OCI-LY7 (cell line): ENCODE data around the gene PKIB. TPM values are rescaled to one million over a fixed set of nuclear protein-coding genes. Genes with fewer than 3 reads are reported as not detected.
"Not testable (repeated sequence)": the region's sequence is repeated elsewhere in the genome, so short reads cannot be mapped to it uniquely, and the experiment has no call there.

Experiments
- BruUV-seq: library from RNA; stranded (reverse); fragments of 400-500 nt; replicated peaks from 2 replicates; lab custom pipeline; 2021; lab: Mats Ljungman, UMichigan
- CTCF ChIA-PET: fragments of 300-600 bp; sonication (Branson Sonifier 250); formaldehyde crosslinking; loops from one replicate; lab custom pipeline; 2022; ENCODE audit warnings: antibody characterized with exemption; ENCODE audit not compliant: unreplicated experiment; lab: Charles Lee
- POLR2A ChIA-PET: fragments of 300-600 bp; sonication (Branson Sonifier 250); formaldehyde crosslinking; loops from one replicate; lab custom pipeline; 2022; ENCODE audit warnings: antibody characterized with exemption; lab: Charles Lee
- DNase-seq: peaks from one replicate; pipeline ENCODE4 v3.0.0-alpha.2; 2015; ENCODE audit warnings: low spot score
- H2AFZ ChIP-seq: fragments of 200-600 bp; sonication (generic), shearing (Covaris generic); 2 replicates; pipeline ENCODE4 v1.6.1; 2014; ENCODE audit warnings: mild to moderate bottlenecking, antibody characterized with exemption, low read length, moderate library complexity
- H3K27ac ChIP-seq: fragments of 200-600 bp; sonication (generic); 2 replicates; pipeline ENCODE4 v1.5.1; 2014; ENCODE audit warnings: mixed run types, low read depth, mild to moderate bottlenecking, moderate library complexity, low read length, inconsistent platforms; ENCODE audit not compliant: poor library complexity, severe bottlenecking
- H3K36me3 ChIP-seq: fragments of 200-600 bp; sonication (generic); 2 replicates; pipeline ENCODE4 v1.6.1; 2014; ENCODE audit warnings: mild to moderate bottlenecking, antibody characterized with exemption, low read length, moderate library complexity, mixed read lengths; ENCODE audit not compliant: insufficient read depth
- H3K4me1 ChIP-seq: fragments of 200-600 bp; sonication (generic); 2 replicates; pipeline ENCODE4 v1.5.1; 2014; ENCODE audit warnings: mild to moderate bottlenecking, low read length; ENCODE audit not compliant: insufficient read depth, poor library complexity, severe bottlenecking
- H3K4me2 ChIP-seq: fragments of 200-600 bp; sonication (generic); 2 replicates; pipeline ENCODE4 v1.6.1; 2014; ENCODE audit warnings: mild to moderate bottlenecking, low read length
- H3K4me3 ChIP-seq: fragments of 200-600 bp; sonication (generic); 2 replicates; pipeline ENCODE4 v1.5.1; 2014; ENCODE audit warnings: mild to moderate bottlenecking, low read depth, low read length; ENCODE audit not compliant: poor library complexity, severe bottlenecking
- H3K79me2 ChIP-seq: fragments of 200-600 bp; sonication (generic); 2 replicates; pipeline ENCODE4 v1.6.1; 2016; ENCODE audit warnings: low read depth, mild to moderate bottlenecking, low read length, moderate library complexity, mixed read lengths; ENCODE audit not compliant: insufficient read depth
- H3K9me2 ChIP-seq: fragments of 200-600 bp; sonication (generic); 2 replicates; pipeline ENCODE4 v1.6.1; 2016; ENCODE audit warnings: mild to moderate bottlenecking, low read length, mixed read lengths; ENCODE audit not compliant: insufficient read depth
- H3K9me3 ChIP-seq: fragments of 200-600 bp; sonication (generic); 2 replicates; pipeline ENCODE4 v1.6.1; 2014; ENCODE audit warnings: mild to moderate bottlenecking, mixed run types, low read length, mixed read lengths
- H4K20me1 ChIP-seq: fragments of 200-600 bp; sonication (generic); 2 replicates; pipeline ENCODE4 v1.6.1; 2014; ENCODE audit warnings: mild to moderate bottlenecking, antibody characterized with exemption, low read length, moderate library complexity, mixed read lengths; ENCODE audit not compliant: insufficient read depth
- EZH2phosphoT487 ChIP-seq: fragments of 200-600 bp; sonication (generic); IDR thresholded peaks from 2 replicates; pipeline ENCODE4 v1.6.1; 2018; ENCODE audit warnings: low read depth, borderline replicate concordance, mild to moderate bottlenecking, mixed run types, antibody characterized with exemption, low read length, moderate library complexity, mixed read lengths
- intact Hi-C: fragments of 100-400 bp; cut with micrococcal nuclease; formaldehyde crosslinking; loops from one replicate; pipeline ENCODE4 v1.10.0; 2022; ENCODE audit not compliant: unreplicated experiment
- total RNA-seq, 2 experiments: library from RNA; depleted of rRNA in 1 of 2; stranded (reverse); fragments of >200 nt in 1 of 2; shearing (Covaris generic) in 1 of 2; gene quantifications; 2 replicates each; pipeline ENCODE4 v1.2.3, GENCODE V29; 2014 to 2022
- TF ChIP-seq, protein P1 (sequence below): fragments of 200-600 bp; sonication (generic); conservative IDR thresholded peaks from 2 replicates; pipeline ENCODE4 v1.5.1; 2014; ENCODE audit warnings: mild to moderate bottlenecking, antibody characterized with exemption, low read length, moderate library complexity, mixed read lengths

The PKIB gene
- total RNA-seq, 2 experiments from 2014 or later, result 0.46 TPM; not detected in 1

DNA sequence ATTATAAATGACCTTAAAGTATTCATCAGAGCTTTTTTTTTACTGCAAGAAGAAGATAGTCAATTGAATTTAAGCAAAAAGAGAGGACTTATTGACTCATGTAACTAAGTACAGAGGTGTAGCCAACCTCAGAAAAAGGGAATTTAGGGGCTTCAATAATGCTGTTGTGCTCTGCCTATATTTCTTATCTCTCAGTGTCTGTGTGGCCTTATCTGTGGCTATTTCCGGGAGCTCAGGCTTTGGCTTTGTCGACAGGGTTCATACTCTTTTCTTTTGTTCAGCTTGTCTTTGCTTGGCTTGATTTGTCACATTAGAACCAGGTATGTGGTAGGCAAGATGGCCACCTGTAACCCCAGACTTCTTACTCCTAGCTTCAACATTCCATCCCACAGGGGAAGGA lies 130.7 kb downstream of the PKIB start:
- DNase-seq, result no peak
- intact Hi-C loops, result no loop called here
- no peaks in the 10 kb centered on the region for H3K9me3 ChIP-seq
- ChIA-PET POLR2A (no interaction called here), CTCF (no interaction called here)
- no peak overlapping the region for H3K4me2 ChIP-seq
- no peaks in the 10 kb centered on the region for H3K79me2 ChIP-seq
- H2AFZ ChIP-seq, result no peak overlapping the region
- no peaks in the 10 kb centered on the region for H3K9me2 ChIP-seq
- BruUV-seq, result no TSS peak
- H4K20me1 ChIP-seq, result no peaks in the 10 kb centered on the region
- H3K4me1 ChIP-seq, result no peaks in the 10 kb centered on the region
- H3K36me3 ChIP-seq, result no peaks in the 10 kb centered on the region
- no peak overlapping the region for H3K27ac ChIP-seq
- no peak overlapping the region for H3K4me3 ChIP-seq
- TF ChIP-seq EZH2phosphoT487, result no peak
- TF ChIP-seq, protein P1, sequence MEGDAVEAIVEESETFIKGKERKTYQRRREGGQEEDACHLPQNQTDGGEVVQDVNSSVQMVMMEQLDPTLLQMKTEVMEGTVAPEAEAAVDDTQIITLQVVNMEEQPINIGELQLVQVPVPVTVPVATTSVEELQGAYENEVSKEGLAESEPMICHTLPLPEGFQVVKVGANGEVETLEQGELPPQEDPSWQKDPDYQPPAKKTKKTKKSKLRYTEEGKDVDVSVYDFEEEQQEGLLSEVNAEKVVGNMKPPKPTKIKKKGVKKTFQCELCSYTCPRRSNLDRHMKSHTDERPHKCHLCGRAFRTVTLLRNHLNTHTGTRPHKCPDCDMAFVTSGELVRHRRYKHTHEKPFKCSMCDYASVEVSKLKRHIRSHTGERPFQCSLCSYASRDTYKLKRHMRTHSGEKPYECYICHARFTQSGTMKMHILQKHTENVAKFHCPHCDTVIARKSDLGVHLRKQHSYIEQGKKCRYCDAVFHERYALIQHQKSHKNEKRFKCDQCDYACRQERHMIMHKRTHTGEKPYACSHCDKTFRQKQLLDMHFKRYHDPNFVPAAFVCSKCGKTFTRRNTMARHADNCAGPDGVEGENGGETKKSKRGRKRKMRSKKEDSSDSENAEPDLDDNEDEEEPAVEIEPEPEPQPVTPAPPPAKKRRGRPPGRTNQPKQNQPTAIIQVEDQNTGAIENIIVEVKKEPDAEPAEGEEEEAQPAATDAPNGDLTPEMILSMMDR, result no peak

DNA sequence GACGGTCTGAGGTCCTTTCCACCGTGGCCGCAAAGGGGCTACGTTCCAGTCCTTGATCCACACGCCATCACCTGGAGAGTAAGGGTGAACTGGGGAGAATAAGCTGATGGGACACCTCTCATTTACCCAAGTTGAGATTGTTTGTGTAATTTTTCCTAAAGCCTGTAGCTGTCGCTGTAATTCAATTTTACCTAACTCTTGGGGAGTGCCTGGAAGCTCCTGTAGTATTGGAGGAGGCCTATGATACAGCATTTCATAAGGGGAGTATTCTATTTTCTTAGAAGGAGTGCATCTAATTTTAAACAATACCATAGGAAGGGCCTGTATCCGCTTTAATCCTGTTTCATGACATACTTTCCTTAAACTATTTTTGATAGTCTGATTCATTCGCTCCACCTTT lies 134.0 kb downstream of the PKIB start:
- BruUV-seq, H3K9me3 ChIP-seq, H3K27ac ChIP-seq, H3K79me2 ChIP-seq, H2AFZ ChIP-seq, intact Hi-C loops, H4K20me1 ChIP-seq, H3K4me3 ChIP-seq, CTCF ChIA-PET, H3K9me2 ChIP-seq, H3K36me3 ChIP-seq, H3K4me1 ChIP-seq, H3K4me2 ChIP-seq: not testable (repeated sequence)
- DNase-seq, result peak; percentile 1
- POLR2A ChIA-PET, result interaction anchor here (0.5 kb wide), 1 partner anchor 10 kb away, joined by 4 read pairs; no protein-coding TSS in a partner anchor
- TF ChIP-seq, protein P1, result peak; percentile 51

DNA sequence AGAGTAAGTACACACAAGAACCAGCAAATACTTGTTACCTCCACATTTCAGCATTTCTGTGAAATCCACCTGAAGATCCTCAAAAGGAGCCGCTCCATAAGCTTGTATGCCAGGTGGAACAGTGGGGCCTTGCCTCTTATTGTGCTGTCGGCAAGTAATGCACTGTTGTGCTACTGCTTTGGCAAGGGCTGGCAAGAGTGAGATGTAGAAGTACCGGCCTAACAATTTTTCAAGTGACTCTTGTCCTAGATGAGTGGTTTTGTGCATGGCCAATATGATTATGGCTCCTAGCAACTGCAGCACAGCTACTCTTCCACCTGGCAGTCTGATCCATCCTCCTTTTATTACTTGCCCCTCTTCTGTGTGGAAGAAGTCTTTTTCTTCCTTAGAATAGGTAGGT lies 134.7 kb downstream of the PKIB start:
- H3K9me3 ChIP-seq, H3K79me2 ChIP-seq, BruUV-seq, DNase-seq, H2AFZ ChIP-seq, H3K4me1 ChIP-seq, CTCF ChIA-PET, H3K4me2 ChIP-seq, H4K20me1 ChIP-seq, H3K36me3 ChIP-seq, intact Hi-C loops, H3K4me3 ChIP-seq, POLR2A ChIA-PET, H3K9me2 ChIP-seq, H3K27ac ChIP-seq: not testable (repeated sequence)
